WTC11 (cell line): ENCODE data around the gene IFT122. TPM values are rescaled to one million over a fixed set of nuclear protein-coding genes. Genes with fewer than 3 reads are reported as not detected.

ENCODE experiments used
- ATAC-seq: fragments of 200-7000 bp; cut with Tn5 transposase; 2 replicates; pipeline ENCODE4 v1.10.0; 2021; ENCODE audit warnings: mild to moderate bottlenecking, moderate library complexity
- CTCF ChIA-PET: fragments of 300-600 bp; sonication (Branson Sonifier 250); formaldehyde crosslinking; loops from one replicate; lab custom pipeline; 2021; ENCODE audit warnings: antibody characterized with exemption; lab: Charles Lee
- POLR2A ChIA-PET: fragments of 350-600 bp; sonication (Branson Sonifier 250); formaldehyde crosslinking; loops from one replicate; lab custom pipeline; 2021; ENCODE audit warnings: antibody characterized with exemption; lab: Charles Lee
- DNase-seq: peaks from one replicate; pipeline ENCODE4 v3.0.0; 2021; ENCODE audit warnings: low spot score
- H3K27ac Mint-ChIP-seq: 2 replicates; pipeline ENCODE4 v1.8.0; 2021; ENCODE audit warnings: mixed read lengths
- H3K27me3 Mint-ChIP-seq: 2 replicates; pipeline ENCODE4 v1.8.0; 2021; ENCODE audit warnings: low read depth, mild to moderate bottlenecking, moderate library complexity, mixed read lengths
- H3K36me3 Mint-ChIP-seq: 2 replicates; pipeline ENCODE4 v1.8.0; 2021; ENCODE audit warnings: mixed read lengths
- H3K4me1 Mint-ChIP-seq: 2 replicates; pipeline ENCODE4 v1.8.0; 2022; ENCODE audit warnings: mixed read lengths
- H3K4me3 Mint-ChIP-seq: 2 replicates; pipeline ENCODE4 v1.8.0; 2021; ENCODE audit warnings: mild to moderate bottlenecking, moderate library complexity, mixed read lengths
- H3K9me3 Mint-ChIP-seq: 2 replicates; pipeline ENCODE4 v1.8.0; 2021; ENCODE audit warnings: mixed read lengths
- ATF3 ChIP-seq: sonication (generic); formaldehyde crosslinking; conservative IDR thresholded peaks from 2 replicates; pipeline ENCODE4 v1.8.1; 2022; ENCODE audit warnings: mild to moderate bottlenecking, missing genetic modification reagents
- CBFB ChIP-seq: sonication (generic); formaldehyde crosslinking; IDR thresholded peaks from 2 replicates; pipeline ENCODE4 v1.8.1; 2022; ENCODE audit warnings: mild to moderate bottlenecking, low read depth, missing genetic modification reagents
- CDX4 ChIP-seq: fragments of 250-450 bp; sonication (Bioruptor Pico); IDR thresholded peaks from 2 replicates; pipeline ENCODE4 v1.9.0; 2021; ENCODE audit warnings: moderate library complexity, mild to moderate bottlenecking, inconsistent platforms, borderline replicate concordance
- E2F5 ChIP-seq: sonication (generic); formaldehyde crosslinking; IDR thresholded peaks from 2 replicates; pipeline ENCODE4 v1.8.1; 2022; ENCODE audit warnings: mild to moderate bottlenecking, moderate library complexity, missing genetic modification reagents
- ETV6 ChIP-seq: sonication (generic); formaldehyde crosslinking; IDR thresholded peaks from 2 replicates; pipeline ENCODE4 v1.8.1; 2022; ENCODE audit warnings: mild to moderate bottlenecking, missing genetic modification reagents
- FOXK1 ChIP-seq: sonication (generic); formaldehyde crosslinking; IDR thresholded peaks from 2 replicates; pipeline ENCODE4 v1.8.0; 2022; ENCODE audit warnings: mild to moderate bottlenecking, moderate library complexity, missing genetic modification reagents
- MXD4 ChIP-seq: fragments of 250-450 bp; sonication (Bioruptor Pico); IDR thresholded peaks from 2 replicates; pipeline ENCODE4 v1.8.0; 2021; ENCODE audit warnings: mild to moderate bottlenecking, moderate library complexity, borderline replicate concordance
- MYBL2 ChIP-seq: sonication (generic); formaldehyde crosslinking; IDR thresholded peaks from 2 replicates; pipeline ENCODE4 v1.8.1; 2023; ENCODE audit warnings: mild to moderate bottlenecking, moderate library complexity, missing genetic modification reagents
- NFATC4 ChIP-seq: fragments of 250-450 bp; sonication (Bioruptor Pico); IDR thresholded peaks from 2 replicates; pipeline ENCODE4 v1.9.0; 2021; ENCODE audit warnings: mild to moderate bottlenecking
- NR3C1 ChIP-seq: sonication (generic); formaldehyde crosslinking; conservative IDR thresholded peaks from 2 replicates; pipeline ENCODE4 v1.8.1; 2023; ENCODE audit warnings: low read depth, mild to moderate bottlenecking, missing genetic modification reagents
- OVOL2 ChIP-seq: fragments of 250-450 bp; sonication (Bioruptor Pico); IDR thresholded peaks from 2 replicates; pipeline ENCODE4 v1.9.0; 2021; ENCODE audit warnings: mild to moderate bottlenecking, borderline replicate concordance
- PRDM15 ChIP-seq: sonication (generic); formaldehyde crosslinking; IDR thresholded peaks from 2 replicates; pipeline ENCODE4 v1.8.0; 2022; ENCODE audit warnings: missing genetic modification reagents
- PREB ChIP-seq: sonication (generic); formaldehyde crosslinking; IDR thresholded peaks from 2 replicates; pipeline ENCODE4 v1.8.1; 2022; ENCODE audit warnings: mild to moderate bottlenecking, missing genetic modification reagents, moderate library complexity, borderline replicate concordance
- PRRX2 ChIP-seq: fragments of 250-450 bp; sonication (Bioruptor Pico); IDR thresholded peaks from 2 replicates; pipeline ENCODE4 v1.8.0; 2021; ENCODE audit warnings: mild to moderate bottlenecking
- RELA ChIP-seq: sonication (generic); formaldehyde crosslinking; IDR thresholded peaks from 2 replicates; pipeline ENCODE4 v1.8.1; 2022; ENCODE audit warnings: missing genetic modification reagents, mild to moderate bottlenecking, borderline replicate concordance
- SOX15 ChIP-seq: fragments of 250-450 bp; sonication (Bioruptor Pico); IDR thresholded peaks from 2 replicates; pipeline ENCODE4 v1.9.0; 2021; ENCODE audit warnings: mild to moderate bottlenecking
- SP1 ChIP-seq: sonication (generic); formaldehyde crosslinking; conservative IDR thresholded peaks from 2 replicates; pipeline ENCODE4 v1.8.1; 2022; ENCODE audit warnings: missing genetic modification reagents
- TEAD4 ChIP-seq: sonication (generic); formaldehyde crosslinking; IDR thresholded peaks from 2 replicates; pipeline ENCODE4 v1.8.0; 2022; ENCODE audit warnings: mild to moderate bottlenecking, missing genetic modification reagents
- USF1 ChIP-seq: sonication (generic); formaldehyde crosslinking; IDR thresholded peaks from 2 replicates; pipeline ENCODE4 v1.8.0; 2022; ENCODE audit warnings: mild to moderate bottlenecking, missing genetic modification reagents
- ZBTB43 ChIP-seq: sonication (generic); formaldehyde crosslinking; IDR thresholded peaks from 2 replicates; pipeline ENCODE4 v1.8.1; 2023; ENCODE audit warnings: mild to moderate bottlenecking, missing genetic modification reagents
- ZNF263 ChIP-seq: sonication (generic); formaldehyde crosslinking; IDR thresholded peaks from 2 replicates; pipeline ENCODE4 v1.8.1; 2022; ENCODE audit warnings: low read depth, mild to moderate bottlenecking, moderate library complexity, missing genetic modification reagents
- ZNF317 ChIP-seq: sonication (generic); formaldehyde crosslinking; IDR thresholded peaks from 2 replicates; pipeline ENCODE4 v1.8.1; 2023; ENCODE audit warnings: low read depth, mild to moderate bottlenecking, moderate library complexity, missing genetic modification reagents, borderline replicate concordance
- ZNF416 ChIP-seq: fragments of 250-450 bp; sonication (Bioruptor Pico); IDR thresholded peaks from 2 replicates; pipeline ENCODE4 v1.9.0; 2021; ENCODE audit warnings: mild to moderate bottlenecking, inconsistent platforms
- ZNF512 ChIP-seq: sonication (generic); formaldehyde crosslinking; IDR thresholded peaks from 2 replicates; pipeline ENCODE4 v1.8.1; 2022; ENCODE audit warnings: missing genetic modification reagents, borderline replicate concordance
- total RNA-seq: library from RNA; stranded (reverse); gene quantifications from 3 replicates; pipeline ENCODE4 v1.2.3, GENCODE V29; 2021

The IFT122 gene
- total RNA-seq, 1 experiment from 2014 or later, result 22.8 TPM

GRCh38 chr3:129434140-129434539 is 5.9 kb upstream of the IFT122 start:
- H3K4me3 Mint-ChIP-seq, result no peak overlapping the region
- ChIA-PET CTCF (no interaction called here), POLR2A (no interaction called here)
- ATAC-seq, result no peak
- DNase-seq, result no peak
- peaks cover 67% of the 10 kb centered on the region for H3K36me3 Mint-ChIP-seq
- no peak overlapping the region for H3K27ac Mint-ChIP-seq
- no peaks in the 10 kb centered on the region for H3K27me3 Mint-ChIP-seq
- no peaks in the 10 kb centered on the region for H3K9me3 Mint-ChIP-seq
- TF ChIP-seq ZNF263 (CRISPR knock-in tag) (no peak), ZNF416 (CRISPR knock-in tag) (no peak), PRDM15 (CRISPR knock-in tag) (no peak), ETV6 (CRISPR knock-in tag) (no peak), NFATC4 (CRISPR knock-in tag) (no peak), CBFB (CRISPR knock-in tag) (no peak), SP1 (no peak), E2F5 (no peak), RELA (CRISPR knock-in tag) (no peak), ZBTB43 (no peak), NR3C1 (CRISPR knock-in tag) (no peak), ZNF317 (CRISPR knock-in tag) (no peak), SOX15 (CRISPR knock-in tag) (no peak), MYBL2 (CRISPR knock-in tag) (no peak)
- H3K4me1 Mint-ChIP-seq, result peaks cover 15% of the 10 kb centered on the region

GRCh38 chr3:129435367-129435766 is 4.7 kb upstream of the IFT122 start:
- Mint-ChIP-seq H3K27ac (no peak overlapping the region), H3K9me3 (no peaks in the 10 kb centered on the region), H3K4me3 (no peak overlapping the region), H3K36me3 (peaks cover 67% of the 10 kb centered on the region), H3K4me1 (peaks cover 7% of the 10 kb centered on the region)
- POLR2A ChIA-PET, result no interaction called here
- ATAC-seq (no peak), DNase-seq (no peak)
- CTCF ChIA-PET, result interaction anchor here (0.6 kb wide), 1 partner anchor 9 kb away, joined by 3 read pairs; no protein-coding TSS in a partner anchor
- TF ChIP-seq MXD4 (CRISPR knock-in tag) (no peak), ZNF317 (CRISPR knock-in tag) (no peak), FOXK1 (no peak), CDX4 (CRISPR knock-in tag) (no peak), PREB (CRISPR knock-in tag) (no peak), ETV6 (CRISPR knock-in tag) (no peak), USF1 (no peak), ZNF512 (no peak), PRRX2 (CRISPR knock-in tag) (no peak), ATF3 (no peak), TEAD4 (CRISPR knock-in tag) (no peak), OVOL2 (CRISPR knock-in tag) (no peak)
- TF ChIP-seq, all 79 proteins: peak for 0
- no peaks in the 10 kb centered on the region; the same call in 1 of the 2 replicates for H3K27me3 Mint-ChIP-seq
